B cell (primary cell): ENCODE results near the gene HNRNPCL4. TPM values are rescaled to one million over a fixed set of nuclear protein-coding genes. Genes with fewer than 3 reads are reported as not detected.
"Not testable (repeated sequence)": the region's sequence is repeated elsewhere in the genome, so short reads cannot be mapped to it uniquely, and the experiment has no call there.

Experiments used
- ATAC-seq: fragments of 200-7000 bp; cut with Tn5 transposase; one replicate; pipeline ENCODE4 v1.10.0; 2021; ENCODE audit warnings: low read depth, mild to moderate bottlenecking, moderate number of reproducible peaks, moderate library complexity
- CTCF ChIA-PET: fragments of 350-600 bp; sonication (Branson Sonifier 250); formaldehyde crosslinking; loops from one replicate; lab custom pipeline; 2021; ENCODE audit warnings: antibody characterized with exemption, inconsistent platforms; lab: Charles Lee
- POLR2A ChIA-PET: fragments of 350-600 bp; sonication (Branson Sonifier 250); formaldehyde crosslinking; loops from one replicate; lab custom pipeline; 2021; ENCODE audit warnings: antibody characterized with exemption; lab: Charles Lee
- DNase-seq: peaks from one replicate; pipeline ENCODE4 v3.0.0; 2013
- H2AFZ ChIP-seq: 2 replicates; pipeline ENCODE4 v1.6.1; 2012; ENCODE audit warnings: mild to moderate bottlenecking, low read depth, low read length; ENCODE audit not compliant: insufficient read depth, poor library complexity, severe bottlenecking
- H3K27ac ChIP-seq, 2 donors: 1 replicate in 1 of 2; 2 replicates in 1 of 2; pipeline ENCODE4 v1.5.1; 2012 to 2013; ENCODE audit warnings: low read length in 2 of 2, mild to moderate bottlenecking in 2 of 2, moderate library complexity in 1 of 2
- H3K27me3 ChIP-seq, 4 experiments: fragments of 200-600 bp in 1 of 4; sonication (generic) in 1 of 4; replicated peaks in 1 of 4; 1 replicate in 2 of 4; 2 replicates in 2 of 4; pipeline versions ENCODE4 v1.6.1 to v1.7.0; 2013 to 2016; ENCODE audit warnings: low read length in 3 of 4, mild to moderate bottlenecking in 2 of 4, mixed read lengths in 1 of 4, moderate library complexity in 1 of 4; ENCODE audit not compliant: insufficient read depth in 4 of 4, control insufficient read depth in 3 of 4; ENCODE audit errors: control extremely low read depth in 1 of 4
- H3K36me3 ChIP-seq, 2 experiments: replicated peaks in 1 of 2; 1 replicate in 1 of 2; 2 replicates in 1 of 2; pipeline versions ENCODE4 v1.6.1 to v1.7.1; 2013; ENCODE audit warnings: low read length in 1 of 2; ENCODE audit not compliant: insufficient read depth in 2 of 2, control insufficient read depth in 1 of 2; ENCODE audit errors: control extremely low read depth in 1 of 2, extremely low read depth in 1 of 2
- H3K4me1 ChIP-seq, 2 donors: fragments of 200-600 bp in 1 of 2; sonication (generic) in 1 of 2; 1 replicate in 1 of 2; 2 replicates in 1 of 2; pipeline versions ENCODE4 v1.5.1 to v1.6.1; 2013 to 2017; ENCODE audit warnings: low read length in 2 of 2; ENCODE audit not compliant: control insufficient read depth in 2 of 2, insufficient read depth in 2 of 2
- H3K4me2 ChIP-seq: replicated peaks from 2 replicates; pipeline ENCODE3; 2012; ENCODE audit warnings: mild to moderate bottlenecking, low read depth, low read length; ENCODE audit not compliant: poor library complexity, severe bottlenecking
- H3K4me3 ChIP-seq, 5 experiments: fragments of 200-600 bp in 1 of 5; sonication (generic) in 1 of 5; 1 replicate in 3 of 5; 2 replicates in 2 of 5; pipeline versions ENCODE4 v1.5.1 to v1.7.0; 2011 to 2016; ENCODE audit warnings: low read length in 4 of 5, mild to moderate bottlenecking in 4 of 5, low read depth in 2 of 5, control low read depth in 1 of 5, moderate library complexity in 1 of 5; ENCODE audit not compliant: insufficient read depth in 1 of 5; ENCODE audit errors: control extremely low read depth in 1 of 5, extremely low read depth in 1 of 5
- H3K79me2 ChIP-seq: fragments of 200-600 bp; sonication (generic); one replicate; pipeline ENCODE4 v1.6.0; 2016; ENCODE audit warnings: low read length; ENCODE audit not compliant: control insufficient read depth, insufficient read depth
- H3K9ac ChIP-seq: fragments of 200-600 bp; sonication (generic); 2 replicates; pipeline ENCODE4 v1.6.1; 2017; ENCODE audit warnings: mild to moderate bottlenecking, low read length, moderate library complexity
- H3K9me3 ChIP-seq, 3 donors: one replicate each; pipeline versions ENCODE4 v1.6.1 to v1.7.1; 2013; ENCODE audit warnings: low read length in 2 of 3; ENCODE audit not compliant: control insufficient read depth in 2 of 3, insufficient read depth in 1 of 3; ENCODE audit errors: control extremely low read depth in 1 of 3
- H4K20me1 ChIP-seq: 2 replicates; pipeline ENCODE4 v1.6.0; 2012; ENCODE audit warnings: mild to moderate bottlenecking, low read length; ENCODE audit not compliant: insufficient read depth, control insufficient read depth, poor library complexity, severe bottlenecking
- H3K27ac Mint-ChIP-seq: one replicate; pipeline ENCODE4 v1.8.0; 2021; ENCODE audit warnings: mixed read lengths
- H3K27me3 Mint-ChIP-seq: one replicate; pipeline ENCODE4 v1.8.0; 2021; ENCODE audit warnings: mixed read lengths
- H3K4me1 Mint-ChIP-seq: one replicate; pipeline ENCODE4 v1.8.0; 2021; ENCODE audit warnings: mixed read lengths
- H3K4me3 Mint-ChIP-seq: one replicate; pipeline ENCODE4 v1.8.0; 2021; ENCODE audit warnings: mixed read lengths
- H3K9me3 Mint-ChIP-seq: one replicate; pipeline ENCODE4 v1.8.0; 2022; ENCODE audit warnings: mixed read lengths; ENCODE audit not compliant: insufficient read depth
- WGBS: methylation state at CpG from one replicate; pipeline ENCODE4 v1.1.5; 2013; ENCODE audit warnings: missing lambda C conversion rate; ENCODE audit not compliant: insufficient coverage; 5-methylcytosine and 5-hydroxymethylcytosine counted together
- intact Hi-C: fragments of 100-400 bp; cut with micrococcal nuclease; formaldehyde crosslinking; loops from one replicate; pipeline ENCODE4 v1.10.0; 2022
- polyA plus RNA-seq: library from polyadenylated mRNA; depleted of rRNA; stranded (reverse); fragments of >200 nt; gene quantifications from 2 replicates; pipeline ENCODE4 v1.2.3, GENCODE V29; 2012
- total RNA-seq, 2 donors: library from RNA; stranded (reverse); fragments of 120-200 nt in 1 of 2; gene quantifications; 1 replicate in 1 of 2; 2 replicates in 1 of 2; pipeline versions ENCODE4 v1.2.3 to v1.2.4, GENCODE V29; 2013 to 2022

HNRNPCL4 gene
- total and polyA plus RNA-seq, 2 donors (not counting 1 experiment from before 2014, with no cell fraction given) = not detected

DNA sequence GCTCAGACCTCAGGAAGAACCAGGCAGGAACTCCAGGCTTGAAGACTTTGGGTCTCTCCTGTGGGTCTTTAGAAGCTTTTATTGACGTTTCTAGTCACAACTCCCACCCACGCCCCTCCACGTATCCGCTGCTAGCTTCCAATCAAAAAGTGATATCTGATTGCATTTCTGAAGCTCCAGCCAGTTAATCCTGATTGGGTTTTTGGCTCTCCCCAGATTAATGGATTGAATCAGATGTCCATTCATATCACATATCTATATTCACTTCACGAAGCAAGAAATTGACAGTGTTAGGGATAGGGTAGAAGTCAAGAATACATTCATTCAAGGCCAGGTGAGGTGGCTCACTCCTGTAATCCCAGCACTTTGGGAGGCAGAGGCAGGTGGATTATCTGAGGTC lies 9.5 kb downstream of the HNRNPCL4 start, which contains the start of gene PRAMEF26:
Gene PRAMEF26 (minus strand): TSS at position 101 of the 400 bp plus-strand sequence. CDS start 2,914 bp downstream, outside the sequence.
- H3K27me3 Mint-ChIP-seq, intact Hi-C loops, H4K20me1 ChIP-seq, H3K9me3 ChIP-seq, CTCF ChIA-PET, H3K9ac ChIP-seq, ATAC-seq, H3K36me3 ChIP-seq, H3K27me3 ChIP-seq, H3K4me1 Mint-ChIP-seq, H3K4me3 Mint-ChIP-seq, DNase-seq, H3K27ac Mint-ChIP-seq, POLR2A ChIA-PET, H3K4me2 ChIP-seq, H3K4me3 ChIP-seq, H3K27ac ChIP-seq, H2AFZ ChIP-seq, H3K9me3 Mint-ChIP-seq, H3K4me1 ChIP-seq, H3K79me2 ChIP-seq: not testable (repeated sequence)
- WGBS = no CpG with 5 or more reads among the region's 5 CpGs

GRCh38 chr1:13116754-13117153 lies 48.7 kb downstream of the HNRNPCL4 start, which contains the start of gene HNRNPCL2:
Gene HNRNPCL2, minus strand, starts transcription at chr1:13116854. Its CDS starts 454 bp downstream, at chr1:13116400.
- H3K36me3 ChIP-seq, H3K27ac Mint-ChIP-seq, H3K4me2 ChIP-seq, intact Hi-C loops, H4K20me1 ChIP-seq, CTCF ChIA-PET, H3K4me1 Mint-ChIP-seq, H2AFZ ChIP-seq, ATAC-seq, POLR2A ChIA-PET, DNase-seq, H3K27me3 ChIP-seq, H3K27ac ChIP-seq, H3K4me1 ChIP-seq, H3K9me3 Mint-ChIP-seq, H3K9ac ChIP-seq, H3K27me3 Mint-ChIP-seq, H3K4me3 ChIP-seq, H3K4me3 Mint-ChIP-seq, H3K9me3 ChIP-seq, H3K79me2 ChIP-seq: not testable (repeated sequence)
- WGBS = no CpG with 5 or more reads among the region's 6 CpGs

Other genes starting within 250 kb of the HNRNPCL4 start
- gene PRAMEF7, start 249.0 kb downstream of the HNRNPCL4 start, total RNA-seq = not detected in 2 replicates
- gene PRAMEF7, start 249.0 kb downstream of the HNRNPCL4 start, polyA plus RNA-seq = not detected in 2 replicates
- gene PRAMEF6, start 218.1 kb downstream of the HNRNPCL4 start, total RNA-seq = not detected in 2 replicates
- not detected in 2 replicates for gene PRAMEF6, start 218.1 kb downstream of the HNRNPCL4 start, polyA plus RNA-seq
- not detected in 2 replicates for gene PRAMEF27, start 109.1 kb downstream of the HNRNPCL4 start, total RNA-seq
- not detected in 2 replicates for gene PRAMEF27, start 109.1 kb downstream of the HNRNPCL4 start, polyA plus RNA-seq
- gene HNRNPCL3, start 104.9 kb downstream of the HNRNPCL4 start, total RNA-seq = not detected in 2 replicates
- gene HNRNPCL3, start 104.9 kb downstream of the HNRNPCL4 start, polyA plus RNA-seq = not detected in 2 replicates
- not detected in 2 replicates for gene PRAMEF25, start 94.9 kb downstream of the HNRNPCL4 start, total RNA-seq
- not detected in 2 replicates for gene PRAMEF25, start 94.9 kb downstream of the HNRNPCL4 start, polyA plus RNA-seq
- not detected in 2 replicates for gene HNRNPCL2, start 48.8 kb downstream of the HNRNPCL4 start, total RNA-seq
- gene HNRNPCL2, start 48.8 kb downstream of the HNRNPCL4 start, polyA plus RNA-seq = not detected in 2 replicates
- not detected in 2 replicates for gene PRAMEF26, start 9.6 kb downstream of the HNRNPCL4 start, total RNA-seq
- gene PRAMEF26, start 9.6 kb downstream of the HNRNPCL4 start, polyA plus RNA-seq = not detected in 2 replicates
- not detected in 2 replicates for gene PRAMEF9, start 6.2 kb upstream of the HNRNPCL4 start, total RNA-seq
- gene PRAMEF9, start 6.2 kb upstream of the HNRNPCL4 start, polyA plus RNA-seq = not detected in 2 replicates
- gene PRAMEF13, start 35.8 kb upstream of the HNRNPCL4 start, total RNA-seq = not detected in 2 replicates
- not detected in 2 replicates for gene PRAMEF13, start 35.8 kb upstream of the HNRNPCL4 start, polyA plus RNA-seq
- not detected in 2 replicates for gene PRAMEF18, start 60.5 kb upstream of the HNRNPCL4 start, total RNA-seq
- not detected in 2 replicates for gene PRAMEF18, start 60.5 kb upstream of the HNRNPCL4 start, polyA plus RNA-seq
- not detected in 2 replicates for gene PRAMEF5, start 88.6 kb upstream of the HNRNPCL4 start, total RNA-seq
- not detected in 2 replicates for gene PRAMEF5, start 88.6 kb upstream of the HNRNPCL4 start, polyA plus RNA-seq
- not detected in 2 replicates for gene PRAMEF8, start 119.5 kb upstream of the HNRNPCL4 start, total RNA-seq
- not detected in 2 replicates for gene PRAMEF8, start 119.5 kb upstream of the HNRNPCL4 start, polyA plus RNA-seq
- not detected in 2 replicates for gene PRAMEF33, start 137.9 kb upstream of the HNRNPCL4 start, total RNA-seq
- gene PRAMEF33, start 137.9 kb upstream of the HNRNPCL4 start, polyA plus RNA-seq = not detected in 2 replicates
- gene PRAMEF15, start 149.9 kb upstream of the HNRNPCL4 start, total RNA-seq = not detected in 2 replicates
- gene PRAMEF15, start 149.9 kb upstream of the HNRNPCL4 start, polyA plus RNA-seq = not detected in 2 replicates
- gene PRAMEF14, start 181.5 kb upstream of the HNRNPCL4 start, total RNA-seq = not detected in 2 replicates
- gene PRAMEF14, start 181.5 kb upstream of the HNRNPCL4 start, polyA plus RNA-seq = not detected in 2 replicates
- gene PRAMEF19, start 206.3 kb upstream of the HNRNPCL4 start, total RNA-seq = not detected in 2 replicates
- not detected in 2 replicates for gene PRAMEF19, start 206.3 kb upstream of the HNRNPCL4 start, polyA plus RNA-seq
- not detected in 2 replicates for gene PRAMEF17, start 224.0 kb upstream of the HNRNPCL4 start, total RNA-seq
- gene PRAMEF17, start 224.0 kb upstream of the HNRNPCL4 start, polyA plus RNA-seq = not detected in 2 replicates
- not detected in 2 replicates for gene PRAMEF20, start 244.8 kb upstream of the HNRNPCL4 start, total RNA-seq
- gene PRAMEF20, start 244.8 kb upstream of the HNRNPCL4 start, polyA plus RNA-seq = not detected in 2 replicates